GM08714 (cell line): Measurements from ENCODE around the gene COPS9.

Experiments
- H3K4me3 ChIP-seq: fragments of 200-500 bp; sonication (Bioruptor generic); 2 replicates; pipeline ENCODE4 v1.5.1; 2014; ENCODE audit warnings: mild to moderate bottlenecking, low read length, inconsistent platforms
- ZNF274 ChIP-seq: IDR thresholded peaks from 2 replicates; pipeline ENCODE4 v1.6.1; 2012; ENCODE audit warnings: mild to moderate bottlenecking, low read depth, low read length

COPS9 gene

GRCh38 chr2:240127911-240128607, 8.0 kb downstream of the COPS9 start:
- TF ChIP-seq ZNF274 = no peak
- no peak overlapping the region for H3K4me3 ChIP-seq

DNA sequence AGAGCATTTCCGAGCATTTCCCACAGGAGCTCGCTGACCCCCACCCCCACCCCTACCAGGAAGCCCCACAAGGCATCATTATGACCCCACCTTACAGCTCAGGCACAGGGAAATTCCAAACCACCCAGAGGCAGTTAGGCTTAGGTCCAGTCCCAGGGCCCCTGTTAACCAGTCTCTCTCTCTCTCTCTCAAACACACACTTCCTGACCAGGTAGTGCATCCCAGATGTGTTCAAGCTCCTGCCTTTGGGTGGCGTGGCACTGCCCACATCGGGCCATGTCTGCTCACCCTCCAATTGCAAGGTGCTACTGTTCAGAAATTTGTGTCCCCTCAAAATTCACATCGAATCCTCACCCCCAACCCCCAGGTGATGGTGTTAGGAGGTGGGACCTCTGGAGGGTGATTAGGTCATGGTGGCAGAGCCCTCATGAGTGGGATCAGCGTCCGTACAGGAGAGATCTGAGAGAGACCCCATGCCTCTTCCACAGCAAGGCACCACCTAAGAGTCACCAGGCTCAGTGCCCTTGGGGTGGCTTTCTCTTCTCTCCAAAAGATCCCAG, 8.8 kb downstream of the COPS9 start:
- H3K4me3 ChIP-seq = no peak overlapping the region
- no peak for TF ChIP-seq ZNF274

- TF ChIP-seq ZNF274 = no peak
- H3K4me3 ChIP-seq = no peak overlapping the region
Observed at GRCh38 chr2:240126731-240127130, 9.4 kb downstream of the COPS9 start.

GRCh38 chr2:240125742-240126141, 10.4 kb downstream of the COPS9 start:
- H3K4me3 ChIP-seq = no peak overlapping the region
- TF ChIP-seq ZNF274 = no peak

DNA sequence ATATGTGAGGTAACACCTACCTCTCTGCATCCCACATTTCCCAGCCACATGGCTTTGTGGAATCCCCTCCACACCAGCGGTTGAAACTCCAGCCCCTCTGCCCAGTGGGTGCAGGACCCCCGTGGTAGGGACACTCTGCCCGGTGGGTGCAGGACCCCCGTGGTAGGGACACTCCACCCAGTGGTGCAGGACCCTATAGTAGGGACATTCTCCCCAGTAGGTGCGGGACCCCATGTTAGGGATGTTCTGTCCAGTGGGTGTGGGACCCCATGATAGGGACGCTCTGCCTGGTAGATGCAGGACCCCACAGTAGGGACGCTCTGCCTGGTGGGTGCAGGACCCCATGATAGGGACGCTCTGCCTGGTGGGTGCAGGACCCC, 11.5 kb downstream of the COPS9 start:
- TF ChIP-seq ZNF274 = no peak
- H3K4me3 ChIP-seq = no peak overlapping the region

DNA sequence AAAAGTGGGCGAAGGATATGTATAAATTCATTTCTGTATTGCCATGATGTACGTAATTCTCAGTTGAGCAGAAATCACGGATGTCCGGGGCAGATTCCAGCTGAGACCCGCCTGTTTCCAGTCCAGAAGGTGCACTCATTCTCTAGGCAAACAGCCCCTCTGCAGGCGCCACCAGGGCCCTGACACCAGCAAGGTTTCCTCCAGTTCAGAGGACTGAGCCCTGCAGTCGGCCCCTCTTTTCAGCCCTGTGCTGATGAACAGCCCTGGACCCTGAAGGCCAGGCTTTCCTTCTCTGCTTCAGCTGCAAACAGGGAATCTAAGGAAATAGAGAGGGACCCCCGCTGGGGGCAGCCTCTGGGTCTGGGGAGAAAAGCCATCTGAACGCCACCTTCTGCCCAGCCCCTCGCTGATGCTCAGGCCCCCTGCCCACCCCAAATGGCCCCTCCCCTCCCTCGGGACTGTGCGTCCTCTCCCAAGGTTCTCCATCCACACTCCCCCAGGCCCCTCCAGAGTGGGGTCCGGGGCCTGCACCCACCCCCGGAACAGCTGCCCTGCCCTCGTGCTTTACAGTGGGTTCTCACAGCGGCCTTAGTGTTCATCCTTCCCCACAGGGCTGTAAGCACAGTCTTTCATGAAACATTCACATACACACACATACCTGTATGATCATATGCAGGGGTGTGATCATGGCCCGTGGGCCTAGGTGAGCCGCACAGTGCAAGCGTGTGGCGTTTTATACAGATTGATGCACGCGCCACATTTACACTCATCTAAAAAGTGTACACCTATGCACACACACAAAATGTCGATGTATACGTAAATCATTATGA, 12.1 kb downstream of the COPS9 start:
- no peak for TF ChIP-seq ZNF274

DNA sequence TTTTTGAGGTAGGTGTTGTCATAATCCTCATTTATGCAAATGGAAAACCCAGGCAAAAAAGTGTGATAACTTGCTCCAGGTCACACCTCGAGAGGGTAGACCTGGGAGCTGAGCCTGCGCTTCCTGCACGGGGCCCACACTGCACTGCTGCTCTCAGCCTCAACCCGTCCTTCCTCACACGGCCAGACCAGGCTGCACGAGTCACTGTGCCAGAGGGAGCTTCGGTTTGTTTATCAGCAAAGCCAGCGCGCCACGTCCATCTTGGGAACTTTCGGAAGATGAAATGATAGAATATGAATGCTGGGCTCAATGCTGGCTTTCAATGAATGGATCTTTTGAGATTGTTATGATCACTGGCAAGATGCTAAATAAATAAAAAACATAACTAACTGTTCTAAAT, 14.4 kb downstream of the COPS9 start:
- no peak for TF ChIP-seq ZNF274
- no peak overlapping the region for H3K4me3 ChIP-seq

More for the DNA sequence above, 12.1 kb downstream of the COPS9 start:
- H3K4me3 ChIP-seq = no peak overlapping the region

DNA sequence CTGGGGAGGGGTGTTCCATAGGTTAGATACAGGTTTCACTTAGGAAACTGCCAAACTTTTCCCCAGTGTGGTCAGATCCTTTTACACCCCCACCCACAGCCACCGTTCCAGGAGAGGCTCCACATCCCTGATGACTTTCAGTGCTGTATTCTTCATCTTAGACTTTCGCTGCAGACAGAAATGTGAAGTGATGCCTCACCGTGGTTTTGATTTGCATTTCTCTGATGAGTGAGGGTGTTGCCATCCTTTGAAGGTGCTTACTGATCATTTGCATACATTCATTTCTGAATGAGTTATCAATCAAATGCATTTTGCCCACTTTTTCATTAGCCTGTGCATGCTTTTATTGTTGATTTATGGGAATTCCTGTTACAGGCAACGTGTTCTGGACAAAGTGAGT, 14.9 kb downstream of the COPS9 start:
- no peak overlapping the region for H3K4me3 ChIP-seq
- TF ChIP-seq ZNF274 = no peak

DNA sequence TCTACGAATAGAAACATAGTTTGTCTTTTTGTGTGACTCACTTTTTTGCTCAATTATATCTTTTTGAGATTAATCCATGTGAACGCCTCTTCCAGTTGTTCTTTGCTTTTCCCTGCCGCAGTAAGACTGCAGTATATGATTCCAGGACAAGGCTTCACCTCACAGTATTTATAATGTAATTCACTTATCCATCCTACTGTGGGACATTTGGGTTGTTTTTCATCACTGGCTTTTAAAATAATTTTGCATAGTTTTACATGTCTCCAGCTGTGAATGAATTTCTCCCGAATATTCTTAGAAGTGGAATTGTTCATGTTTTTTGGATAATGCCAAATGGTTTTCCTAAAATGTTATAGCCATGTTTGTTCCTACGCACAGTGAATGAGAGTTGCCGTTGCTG, 21.9 kb downstream of the COPS9 start:
- H3K4me3 ChIP-seq = no peak overlapping the region
- TF ChIP-seq ZNF274 = no peak

GRCh38 chr2:240112914-240113690, 23.0 kb downstream of the COPS9 start:
- H3K4me3 ChIP-seq = no peak overlapping the region
- no peak for TF ChIP-seq ZNF274

- TF ChIP-seq ZNF274 = no peak
- no peak overlapping the region for H3K4me3 ChIP-seq
Observed at GRCh38 chr2:240111253-240111652, 24.9 kb downstream of the COPS9 start.

DNA sequence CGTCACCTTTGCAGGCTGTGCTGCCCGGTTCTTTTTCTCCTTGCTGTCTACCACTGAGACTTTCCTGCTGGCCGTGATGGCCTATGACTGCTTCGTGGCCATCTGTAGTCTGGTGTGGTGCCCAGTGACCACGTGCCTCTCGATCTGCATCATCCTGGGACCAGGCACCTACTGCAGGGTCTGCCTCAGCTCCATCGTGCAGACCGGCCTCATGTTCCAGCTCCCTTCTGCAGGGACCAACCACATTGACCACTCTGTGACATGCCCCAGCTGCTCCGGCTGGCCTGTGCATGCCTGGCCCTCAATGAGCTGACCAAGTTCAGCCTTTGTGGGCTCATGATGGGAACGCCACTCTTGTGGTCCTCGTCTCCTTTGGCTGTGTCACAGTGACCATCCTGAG, 26.7 kb downstream of the COPS9 start:
- no peak for TF ChIP-seq ZNF274
- no peak overlapping the region for H3K4me3 ChIP-seq

- no peak overlapping the region for H3K4me3 ChIP-seq
- TF ChIP-seq ZNF274 = no peak
Observed at GRCh38 chr2:240107477-240107796, 28.7 kb downstream of the COPS9 start.

- no peak overlapping the region for H3K4me3 ChIP-seq
- no peak for TF ChIP-seq ZNF274
Observed at GRCh38 chr2:240106765-240107476, 29.2 kb downstream of the COPS9 start.

DNA sequence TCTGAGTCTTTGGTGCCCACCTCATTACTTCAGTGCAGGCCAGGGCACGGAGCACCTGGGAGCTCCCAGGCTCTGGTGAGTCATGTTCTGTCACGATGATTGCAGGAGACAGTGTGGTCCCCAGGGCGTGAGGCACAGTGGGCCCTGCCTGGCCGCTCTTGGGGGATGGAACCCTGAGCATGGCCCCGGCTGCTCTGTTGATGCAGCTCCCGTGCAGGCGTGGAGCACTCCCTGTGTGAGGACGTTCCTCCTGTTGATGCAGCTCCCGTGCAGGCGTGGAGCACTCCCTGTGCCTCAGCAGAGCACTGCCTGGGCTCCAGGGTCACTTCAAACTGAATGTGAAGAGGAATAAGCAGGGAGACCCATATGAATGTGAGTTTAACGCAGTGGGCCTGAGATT, 30.1 kb downstream of the COPS9 start:
- no peak overlapping the region for H3K4me3 ChIP-seq
- TF ChIP-seq ZNF274 = no peak
